Thoracic aorta (tissue), 2 donors: ENCODE results near the gene COL2A1. TPM values are rescaled to one million over a fixed set of nuclear protein-coding genes. Genes with fewer than 3 reads are reported as not detected.

Source experiments
- ATAC-seq: fragments of 150-250 bp; one replicate; pipeline ENCODE4 v1.8.0; 2017; ENCODE audit warnings: low read depth; ENCODE audit not compliant: insufficient number of reproducible peaks, low FRiP score
- DNase-seq: peaks from one replicate; pipeline ENCODE4 v3.0.0-alpha.2; 2020; ENCODE audit warnings: low spot score
- H3K27ac ChIP-seq, 2 donors: fragments of 200-600 bp; sonication (generic); 1 replicate in 1 of 2; 2 replicates in 1 of 2; pipeline ENCODE4 v1.5.1; 2016; ENCODE audit warnings: mild to moderate bottlenecking in 2 of 2, moderate library complexity in 2 of 2
- H3K27me3 ChIP-seq: fragments of 200-600 bp; sonication (generic); replicated peaks from 2 replicates; pipeline ENCODE4 v1.6.0; 2016; ENCODE audit warnings: mild to moderate bottlenecking; ENCODE audit not compliant: insufficient read depth
- H3K36me3 ChIP-seq: fragments of 200-600 bp; sonication (generic); one replicate; pipeline ENCODE4 v1.5.1; 2016
- H3K4me1 ChIP-seq, 2 donors: fragments of 200-600 bp; sonication (generic); 1 replicate in 1 of 2; 2 replicates in 1 of 2; pipeline versions ENCODE4 v1.5.1 to v1.6.0; 2016; ENCODE audit warnings: low read depth in 2 of 2, mild to moderate bottlenecking in 1 of 2; ENCODE audit not compliant: control insufficient read depth in 1 of 2
- H3K4me3 ChIP-seq: fragments of 200-600 bp; sonication (generic); 2 replicates; pipeline ENCODE4 v1.5.1; 2016; ENCODE audit warnings: mild to moderate bottlenecking
- H3K9me3 ChIP-seq: fragments of 200-600 bp; sonication (generic); 2 replicates; pipeline ENCODE4 v1.5.1; 2016
- total RNA-seq, 2 donors: library from RNA; depleted of rRNA; stranded (reverse); fragments of >200 nt; gene quantifications; one replicate each; pipeline versions ENCODE4 v1.1.0 to v1.2.3, GENCODE V29; 2016
- TF ChIP-seq, protein P1 (sequence below): fragments of 200-600 bp; sonication (generic); IDR thresholded peaks from one replicate; pipeline ENCODE4 v1.5.1; 2019; ENCODE audit warnings: antibody characterized with exemption

The COL2A1 gene
- total RNA-seq, 2 donors from 2014 or later, result 0.14 TPM; not detected in 1

DNA sequence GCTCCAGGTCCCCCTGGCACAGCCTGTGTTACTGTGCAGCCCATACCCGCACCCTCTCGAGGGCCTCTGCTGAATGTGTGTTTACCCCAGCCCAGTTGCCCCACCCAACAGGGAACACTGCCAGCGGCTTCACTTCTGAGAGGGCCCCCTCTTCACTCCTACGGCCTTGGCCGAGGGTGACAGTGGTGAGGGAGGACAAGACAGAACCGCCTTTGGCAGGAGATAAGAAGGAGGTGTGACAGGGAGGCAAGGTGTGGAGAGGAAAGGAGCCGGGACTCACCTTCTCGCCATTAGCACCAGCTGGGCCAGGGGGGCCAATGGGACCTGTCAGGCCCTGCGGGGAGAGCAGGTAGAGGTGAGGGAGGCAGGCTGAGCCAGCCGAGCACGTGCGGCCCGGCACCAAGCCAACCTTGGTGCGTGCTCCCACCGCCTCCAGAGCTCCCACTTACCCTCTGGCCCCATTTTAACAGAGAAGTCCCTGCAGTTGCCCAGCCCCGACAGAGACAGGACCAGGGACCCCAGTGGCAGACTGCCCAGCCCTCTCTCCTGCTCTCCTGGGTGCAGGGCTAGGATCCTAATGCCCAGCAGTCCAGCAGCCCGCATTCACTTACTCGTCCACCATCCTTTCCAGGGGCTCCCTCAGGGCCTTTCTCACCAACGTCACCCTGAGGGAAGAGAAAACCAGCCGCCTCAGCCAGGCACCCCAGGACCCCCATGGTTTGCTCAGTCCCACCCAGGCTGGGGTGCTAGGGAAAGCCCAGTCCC, 22.6 kb downstream of the COL2A1 start:
- H3K9me3 ChIP-seq, result no peaks in the 10 kb centered on the region
- no peak for ATAC-seq
- no peaks in the 10 kb centered on the region for H3K4me1 ChIP-seq
- H3K36me3 ChIP-seq, result no peaks in the 10 kb centered on the region
- H3K27me3 ChIP-seq, result no peaks in the 10 kb centered on the region
- H3K4me3 ChIP-seq, result no peak overlapping the region
- TF ChIP-seq, protein P1, sequence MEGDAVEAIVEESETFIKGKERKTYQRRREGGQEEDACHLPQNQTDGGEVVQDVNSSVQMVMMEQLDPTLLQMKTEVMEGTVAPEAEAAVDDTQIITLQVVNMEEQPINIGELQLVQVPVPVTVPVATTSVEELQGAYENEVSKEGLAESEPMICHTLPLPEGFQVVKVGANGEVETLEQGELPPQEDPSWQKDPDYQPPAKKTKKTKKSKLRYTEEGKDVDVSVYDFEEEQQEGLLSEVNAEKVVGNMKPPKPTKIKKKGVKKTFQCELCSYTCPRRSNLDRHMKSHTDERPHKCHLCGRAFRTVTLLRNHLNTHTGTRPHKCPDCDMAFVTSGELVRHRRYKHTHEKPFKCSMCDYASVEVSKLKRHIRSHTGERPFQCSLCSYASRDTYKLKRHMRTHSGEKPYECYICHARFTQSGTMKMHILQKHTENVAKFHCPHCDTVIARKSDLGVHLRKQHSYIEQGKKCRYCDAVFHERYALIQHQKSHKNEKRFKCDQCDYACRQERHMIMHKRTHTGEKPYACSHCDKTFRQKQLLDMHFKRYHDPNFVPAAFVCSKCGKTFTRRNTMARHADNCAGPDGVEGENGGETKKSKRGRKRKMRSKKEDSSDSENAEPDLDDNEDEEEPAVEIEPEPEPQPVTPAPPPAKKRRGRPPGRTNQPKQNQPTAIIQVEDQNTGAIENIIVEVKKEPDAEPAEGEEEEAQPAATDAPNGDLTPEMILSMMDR, result no peak
- H3K27ac ChIP-seq, result no peak overlapping the region
- no peak for DNase-seq

DNA sequence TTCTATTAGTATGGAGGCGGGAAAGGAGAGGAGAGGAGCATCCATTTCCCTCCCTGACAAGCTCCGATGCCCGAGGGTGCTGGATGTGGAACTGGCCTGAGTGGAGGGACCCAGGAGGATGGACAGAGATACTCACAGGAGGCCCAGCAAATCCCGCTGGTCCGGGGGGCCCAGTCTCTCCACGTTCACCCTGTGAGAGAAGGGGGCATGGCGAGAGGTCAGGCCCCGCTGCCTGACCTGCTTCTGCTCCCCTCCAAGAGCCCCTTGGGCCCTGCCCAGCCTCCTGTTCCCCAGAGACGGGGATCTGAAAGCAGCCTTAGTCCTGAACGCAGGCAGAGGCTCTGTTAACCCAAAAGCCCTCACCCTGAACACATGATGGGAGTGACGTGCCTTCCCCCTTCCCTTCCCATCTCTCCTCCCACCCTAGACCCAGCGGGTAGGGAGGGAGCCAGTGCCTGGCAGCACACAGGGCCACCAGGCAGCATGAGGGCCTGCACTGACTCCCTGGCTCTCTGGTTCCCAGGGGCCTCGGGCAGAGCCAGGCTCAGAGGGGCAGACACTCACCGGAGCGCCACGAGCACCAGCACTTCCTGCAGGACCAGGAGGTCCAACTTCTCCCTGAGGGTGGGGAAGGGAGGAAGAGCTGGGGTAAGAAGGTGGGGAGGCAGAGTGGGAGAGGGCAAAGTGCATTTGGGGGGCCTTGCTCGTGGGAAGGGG, 23.3 kb downstream of the COL2A1 start:
- TF ChIP-seq, protein P1, result no peak
- no peaks in the 10 kb centered on the region for H3K4me1 ChIP-seq
- no peak overlapping the region for H3K27ac ChIP-seq
- no peaks in the 10 kb centered on the region for H3K36me3 ChIP-seq
- no peaks in the 10 kb centered on the region for H3K27me3 ChIP-seq
- DNase-seq (no peak), ATAC-seq (no peak)
- no peaks in the 10 kb centered on the region for H3K9me3 ChIP-seq
- no peak overlapping the region for H3K4me3 ChIP-seq

DNA sequence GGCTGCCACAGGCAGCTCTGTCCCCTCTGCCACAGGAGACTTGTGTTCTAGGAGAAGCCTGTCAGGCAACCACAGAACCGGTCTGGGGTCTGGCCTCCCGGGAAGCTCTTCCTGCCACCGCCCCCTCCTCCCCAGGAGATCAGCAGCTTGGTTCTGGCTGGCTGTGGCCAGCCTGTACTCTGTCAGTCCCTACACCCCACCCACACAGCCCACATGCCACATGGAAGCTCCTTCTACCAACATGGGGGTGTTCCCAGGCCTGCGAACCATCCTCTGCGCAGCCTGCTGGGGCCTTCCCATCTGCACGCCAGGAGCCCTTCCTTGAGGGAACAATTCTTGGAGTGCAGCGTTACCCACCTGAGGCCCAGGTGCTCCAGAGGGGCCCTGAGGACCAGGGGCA, 24.1 kb downstream of the COL2A1 start:
- Histone ChIP-seq H3K36me3 (no peaks in the 10 kb centered on the region), H3K27ac (no peak overlapping the region), H3K4me3 (no peak overlapping the region), H3K4me1 (no peaks in the 10 kb centered on the region), H3K27me3 (no peaks in the 10 kb centered on the region), H3K9me3 (no peaks in the 10 kb centered on the region)
- no peak for DNase-seq
- no peak for ATAC-seq
- TF ChIP-seq, protein P1, result no peak

DNA sequence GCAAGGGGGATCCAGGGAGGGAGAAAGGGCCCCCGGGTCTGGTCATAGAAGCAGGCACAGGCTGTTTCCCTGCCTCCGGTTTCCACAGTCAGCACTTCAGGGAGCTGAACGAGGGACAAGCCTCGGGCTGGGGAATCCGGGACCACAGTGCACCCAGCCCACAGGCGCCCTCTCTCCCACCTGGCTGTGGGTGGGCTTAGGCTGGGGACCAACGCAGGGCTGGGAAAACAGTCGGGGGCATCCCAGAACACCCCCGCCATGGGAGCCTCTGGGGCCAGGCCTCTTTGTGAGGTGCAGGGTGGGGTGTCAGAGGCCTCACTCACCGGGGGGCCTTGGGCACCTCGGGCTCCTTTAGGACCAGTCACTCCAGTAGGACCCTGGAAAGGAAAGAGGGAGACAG, 24.6 kb downstream of the COL2A1 start:
- Histone ChIP-seq H3K9me3 (no peaks in the 10 kb centered on the region), H3K4me3 (no peak overlapping the region), H3K36me3 (no peaks in the 10 kb centered on the region), H3K27me3 (no peaks in the 10 kb centered on the region), H3K27ac (no peak overlapping the region), H3K4me1 (no peaks in the 10 kb centered on the region)
- DNase-seq (no peak), ATAC-seq (no peak)
- TF ChIP-seq, protein P1, result no peak

- H3K27ac ChIP-seq, result no peak overlapping the region
- H3K9me3 ChIP-seq, result no peaks in the 10 kb centered on the region
- DNase-seq, result no peak
- H3K27me3 ChIP-seq, result no peaks in the 10 kb centered on the region
- H3K4me3 ChIP-seq, result no peak overlapping the region
- no peak for ATAC-seq
- no peaks in the 10 kb centered on the region for H3K36me3 ChIP-seq
- H3K4me1 ChIP-seq, result no peaks in the 10 kb centered on the region
- TF ChIP-seq, protein P1, result no peak
Observed at GRCh38 chr12:47979166-47979565, 25.1 kb downstream of the COL2A1 start.
